GM19043 (cell line): ENCODE data around the gene TMEM61.
"Not testable (repeated sequence)": the region's sequence is repeated elsewhere in the genome, so short reads cannot be mapped to it uniquely, and the experiment has no call there.

Source experiments
- ATAC-seq: cut with Tn5 transposase; IDR thresholded peaks from one replicate; pipeline ENCODE4 v1.9.1; 2021; ENCODE audit warnings: low read depth; ENCODE audit not compliant: unreplicated experiment

TMEM61 gene

DNA sequence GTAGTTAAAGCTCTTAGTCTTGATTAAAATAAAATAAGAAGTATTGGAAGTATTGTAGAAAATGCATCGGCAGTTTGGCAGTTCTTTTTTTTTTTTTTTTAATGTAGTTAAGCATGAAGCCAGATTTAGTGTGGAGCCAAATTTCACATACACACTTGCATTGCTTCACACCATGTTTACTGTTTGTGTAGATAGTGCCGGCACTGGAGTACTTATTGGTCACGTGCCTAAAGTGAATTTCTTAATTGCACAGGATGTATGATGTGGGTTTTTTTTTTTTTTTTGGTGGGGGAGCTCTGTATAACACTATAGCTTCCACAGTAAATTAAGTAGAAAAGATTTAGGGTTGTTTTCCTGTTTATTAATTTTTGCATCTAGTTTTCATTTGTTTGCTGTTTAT lies 21.2 kb upstream of the TMEM61 start:
- no peak for ATAC-seq

DNA sequence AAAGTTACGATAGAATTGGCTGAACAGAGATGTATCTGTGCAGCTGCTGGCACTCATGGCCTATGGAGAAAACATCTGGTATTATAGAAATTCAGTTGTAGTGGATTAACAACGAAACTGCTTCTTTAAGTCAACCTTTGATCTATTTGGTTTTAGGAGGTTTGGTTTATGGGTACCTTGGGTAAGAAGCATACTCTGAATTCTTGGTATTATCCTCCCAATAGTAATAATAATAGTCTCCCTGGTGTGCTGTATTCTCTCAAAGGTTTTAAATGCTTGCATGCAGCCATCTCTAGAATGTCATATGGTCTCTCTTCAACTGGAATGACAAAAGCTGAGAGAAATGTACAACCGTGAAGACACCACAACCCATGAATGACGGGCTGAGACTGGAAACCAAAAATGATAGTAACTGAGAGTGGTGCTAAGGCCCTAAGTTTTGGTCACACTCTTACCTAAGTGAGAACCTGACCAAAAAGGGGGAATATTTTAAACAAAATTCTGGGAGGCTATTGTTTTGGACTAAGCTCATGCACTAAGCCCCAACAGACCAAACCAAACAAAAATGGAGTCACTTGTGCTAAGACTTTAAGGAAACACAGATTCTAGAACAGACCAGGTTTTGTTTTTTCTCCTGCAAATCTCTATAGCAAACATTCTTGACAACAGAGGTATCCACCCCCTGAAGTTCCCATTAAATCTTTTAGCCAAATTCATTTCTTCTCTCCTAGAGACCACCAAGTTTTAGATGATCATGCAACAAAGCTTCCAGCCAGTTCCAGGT lies 17.6 kb upstream of the TMEM61 start:
- ATAC-seq: no peak

DNA sequence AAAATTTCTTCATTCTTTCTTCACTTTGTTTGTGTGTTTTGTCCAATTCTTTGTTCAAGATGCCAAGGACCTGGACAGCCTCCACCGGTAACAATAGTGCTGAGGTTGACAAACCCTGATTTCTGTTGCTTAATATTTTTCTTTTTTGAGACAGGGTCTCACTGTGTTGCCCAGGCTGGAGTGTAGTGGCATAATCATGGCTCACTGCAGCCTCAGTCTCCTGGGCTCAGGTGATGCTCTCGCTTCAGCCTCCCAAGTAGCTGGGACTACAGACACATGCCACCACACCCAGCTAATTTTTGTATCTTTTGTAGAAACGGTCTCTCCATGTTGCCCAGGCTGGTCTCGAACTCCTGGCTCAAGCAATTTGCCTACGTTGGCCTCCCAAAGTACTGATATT lies 16.6 kb upstream of the TMEM61 start:
- ATAC-seq: not testable (repeated sequence)

DNA sequence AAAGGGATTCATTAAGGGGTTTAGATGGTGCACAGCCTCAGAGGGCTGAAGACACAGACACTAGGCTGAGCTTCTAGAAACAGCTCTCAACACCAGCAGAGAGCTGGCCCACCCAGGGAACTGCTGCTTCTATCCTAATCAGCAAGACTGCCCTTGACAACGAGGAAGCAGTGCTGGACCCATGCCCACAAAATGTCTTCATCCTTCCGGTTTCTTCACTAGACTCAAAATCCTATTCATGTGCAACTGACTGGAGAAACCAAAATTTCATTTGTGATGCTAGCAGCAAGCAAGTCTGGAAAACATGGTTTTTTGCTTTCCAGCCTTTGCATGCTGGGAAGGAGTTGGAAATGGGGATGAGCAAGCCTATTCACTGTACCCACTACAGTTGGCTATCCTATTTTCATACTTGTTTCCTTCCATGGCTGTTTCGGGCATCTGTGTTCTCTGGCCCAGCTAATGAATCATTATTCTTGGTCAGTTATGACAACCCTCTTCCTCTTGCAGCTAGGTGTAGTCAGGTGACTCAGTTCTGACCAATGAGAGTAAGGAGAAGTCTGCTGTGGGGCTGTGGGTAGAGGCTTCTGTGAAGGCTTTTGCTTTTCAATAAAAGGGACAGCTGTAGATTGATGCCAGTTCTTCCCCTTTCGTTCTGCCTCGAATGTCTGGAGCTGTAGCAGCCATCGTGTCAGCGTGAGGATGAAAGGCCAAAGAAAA lies 14.6 kb upstream of the TMEM61 start:
- ATAC-seq: peak; percentile 93

DNA sequence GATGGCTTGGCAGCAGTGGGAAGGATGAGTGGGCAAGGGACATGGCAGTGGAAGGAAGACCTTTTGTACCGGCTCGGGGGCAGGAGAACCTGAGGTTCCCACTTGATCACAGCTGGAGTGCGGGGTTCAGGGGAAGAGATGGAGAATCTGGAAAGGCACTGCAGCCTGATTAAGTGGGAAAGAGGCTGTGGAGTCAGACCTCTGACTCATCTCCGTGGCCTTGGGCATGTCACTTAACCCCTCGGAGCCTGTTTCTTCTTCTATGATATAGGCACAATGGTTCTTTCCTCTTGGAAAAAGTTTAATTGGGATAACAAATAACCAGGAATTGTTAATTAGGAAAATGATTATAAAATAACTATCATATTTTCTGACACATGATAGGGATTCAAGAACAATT lies 13.1 kb upstream of the TMEM61 start:
- ATAC-seq: no peak

DNA sequence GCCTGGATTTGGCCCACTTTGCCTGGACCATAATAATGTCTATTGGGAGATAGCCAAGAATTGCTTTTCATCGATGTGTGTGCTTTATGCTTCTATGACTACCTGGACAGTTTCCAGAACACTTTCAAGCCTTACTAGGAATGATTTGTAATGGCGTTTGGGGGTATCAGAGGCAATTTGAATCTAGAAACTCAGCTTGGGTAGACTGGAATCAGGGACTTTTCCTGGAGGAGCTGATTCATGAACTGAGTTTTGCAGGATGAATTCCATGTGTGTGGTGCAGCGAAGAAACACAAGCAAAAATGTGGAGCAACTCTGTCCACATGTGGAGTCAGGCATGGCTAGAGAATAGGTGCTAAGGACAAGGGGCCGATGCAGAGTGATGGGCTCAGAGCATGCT lies 11.9 kb upstream of the TMEM61 start:
- no peak for ATAC-seq

DNA sequence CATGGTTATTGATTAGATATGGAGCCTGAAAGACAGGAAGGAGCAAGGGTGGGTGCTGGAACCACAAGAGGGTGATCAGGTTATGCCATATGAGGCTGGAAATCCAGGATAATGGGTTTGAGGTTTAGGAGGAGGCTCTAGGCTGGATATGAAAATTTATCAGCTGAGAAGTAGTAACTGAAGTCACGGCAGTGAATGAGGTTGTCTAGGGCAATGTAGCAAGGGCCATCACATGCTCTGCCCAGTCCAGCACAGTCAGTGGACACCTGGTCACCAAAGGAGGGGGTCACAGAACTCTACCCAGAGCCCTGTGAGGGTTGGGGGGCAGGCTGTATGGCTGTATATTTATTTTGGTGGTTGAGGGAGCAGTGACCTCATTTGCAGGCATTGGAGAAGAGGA lies 10.5 kb upstream of the TMEM61 start:
- ATAC-seq: no peak

DNA sequence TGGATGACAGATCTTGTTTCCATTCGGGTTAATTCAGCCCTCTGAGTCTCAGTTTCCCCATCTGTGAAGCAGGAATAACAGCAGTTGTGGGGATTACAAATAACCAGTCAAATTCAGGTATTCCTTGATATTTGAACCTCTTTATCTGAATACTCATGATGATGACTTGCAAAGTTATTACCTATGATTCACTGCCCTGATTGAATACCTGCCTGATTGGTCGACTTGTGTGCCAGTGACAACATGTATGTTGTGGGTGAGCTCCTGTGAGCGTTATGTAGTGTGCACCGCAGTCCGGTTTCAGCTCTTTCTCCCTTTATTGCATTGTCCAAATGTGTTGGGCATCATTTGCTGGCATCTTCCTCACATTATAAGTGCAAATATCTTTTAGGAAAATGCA lies 9.5 kb upstream of the TMEM61 start:
- no peak for ATAC-seq

DNA sequence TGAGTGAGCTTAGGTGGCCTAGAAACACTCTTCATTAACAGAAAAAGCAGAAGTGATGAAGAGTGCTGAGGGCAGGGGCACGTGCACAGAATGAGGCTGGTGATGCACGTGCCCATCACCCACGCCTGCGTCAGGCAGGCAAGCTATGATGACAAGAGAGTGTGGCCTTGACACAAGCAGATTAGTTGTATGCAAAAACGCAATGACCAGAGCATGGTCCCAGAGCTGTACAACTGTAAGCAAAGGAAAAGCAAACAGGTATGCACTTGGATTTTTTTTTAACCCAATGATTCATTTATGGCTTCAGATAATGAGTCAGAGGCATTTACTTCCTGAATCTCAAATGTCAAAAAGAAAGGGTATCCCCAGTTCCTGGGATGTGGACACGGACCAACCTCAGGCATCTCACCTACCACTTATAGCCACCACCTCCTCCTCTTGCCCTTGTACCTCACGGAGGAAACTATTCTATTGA lies 9.1 kb upstream of the TMEM61 start:
- peak; percentile 73 for ATAC-seq

DNA sequence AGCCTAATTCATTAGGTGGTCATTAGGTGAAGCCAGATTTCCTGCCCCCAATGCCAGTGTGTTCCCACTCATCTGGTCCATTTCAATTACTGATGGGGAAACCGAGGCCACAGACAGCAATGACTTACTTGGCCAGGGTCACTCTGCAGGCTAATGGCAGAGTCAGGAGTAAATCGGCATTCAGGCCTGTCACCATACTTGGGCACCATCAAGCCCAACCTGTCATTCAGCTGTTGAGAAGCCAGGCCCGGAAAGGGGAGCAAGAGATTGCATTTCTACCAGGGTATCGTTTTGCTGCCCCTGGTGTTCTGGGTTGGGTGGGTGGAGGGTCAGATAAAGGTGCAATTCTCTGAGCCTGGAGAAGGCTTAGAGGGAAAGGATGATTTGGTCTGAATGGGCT lies 8.0 kb upstream of the TMEM61 start:
- no peak for ATAC-seq

DNA sequence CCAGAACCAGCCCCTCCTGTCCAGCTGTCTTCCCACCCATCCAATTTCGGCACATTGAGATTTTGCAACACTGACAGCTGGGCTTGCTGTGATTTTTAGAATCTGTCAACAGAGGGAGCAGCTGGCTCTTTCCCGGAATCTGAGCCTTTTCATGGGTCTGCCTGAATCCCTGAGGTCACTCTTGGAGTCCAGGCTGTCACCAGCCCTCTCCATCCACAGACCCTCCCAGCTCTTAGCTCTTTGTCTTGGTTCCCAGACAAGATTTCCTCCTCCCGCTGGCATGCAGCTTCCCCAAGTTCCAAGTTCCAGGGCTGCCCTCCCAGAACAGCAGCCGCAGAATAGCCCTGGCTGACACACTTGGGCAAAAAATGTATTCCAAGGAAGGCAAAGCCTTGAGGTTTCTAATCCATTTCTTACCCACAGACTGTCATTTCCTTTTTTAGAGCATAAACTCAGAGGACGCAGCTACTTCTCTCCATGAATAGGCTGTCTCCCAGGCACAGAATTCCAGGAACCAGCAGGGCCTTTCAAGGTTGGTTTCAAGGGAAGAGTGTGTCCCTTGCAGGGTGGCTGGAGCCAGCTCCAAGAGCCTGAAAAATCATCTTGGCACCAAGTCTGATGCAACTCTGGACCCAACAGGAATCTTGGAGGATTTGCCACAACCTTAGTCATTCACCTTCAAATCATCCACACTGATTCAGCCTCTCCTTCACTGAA lies 7.1 kb upstream of the TMEM61 start:
- no peak for ATAC-seq

DNA sequence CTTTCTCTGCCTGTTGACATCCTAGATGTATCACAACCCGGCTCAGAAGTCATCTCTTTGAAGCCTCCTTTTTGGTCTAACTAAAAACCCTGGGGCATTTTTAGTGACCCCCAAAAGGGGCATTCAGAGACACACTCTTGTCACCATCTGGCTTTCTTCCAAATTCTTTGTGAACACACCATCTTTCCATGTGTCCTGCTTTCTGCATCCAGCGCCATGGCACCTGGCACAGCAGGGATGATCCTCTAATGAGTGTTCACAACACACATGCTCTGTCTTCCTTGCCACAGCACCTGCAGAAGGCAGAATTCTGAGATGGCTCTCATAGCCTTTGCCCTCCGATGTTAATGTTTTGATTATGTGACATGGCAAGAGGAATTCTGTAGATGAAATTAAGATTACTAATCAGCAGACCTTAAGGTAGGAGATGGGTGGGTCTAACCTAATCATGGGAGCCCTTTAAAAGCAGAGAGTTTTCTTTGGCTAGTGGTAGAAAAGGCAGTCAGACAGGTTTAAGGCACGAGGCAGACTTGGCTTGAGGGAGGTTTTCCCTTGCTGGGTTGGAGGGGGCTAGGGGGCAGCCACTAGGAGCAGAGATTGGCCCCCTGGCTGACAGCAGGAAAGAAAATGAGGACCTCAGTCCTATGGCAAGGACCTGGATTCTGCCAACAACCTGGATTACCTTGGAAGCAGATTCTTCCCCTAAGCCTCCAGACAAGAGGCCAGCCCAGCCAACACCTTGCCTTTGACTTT lies 4.9 kb upstream of the TMEM61 start:
- no peak for ATAC-seq

DNA sequence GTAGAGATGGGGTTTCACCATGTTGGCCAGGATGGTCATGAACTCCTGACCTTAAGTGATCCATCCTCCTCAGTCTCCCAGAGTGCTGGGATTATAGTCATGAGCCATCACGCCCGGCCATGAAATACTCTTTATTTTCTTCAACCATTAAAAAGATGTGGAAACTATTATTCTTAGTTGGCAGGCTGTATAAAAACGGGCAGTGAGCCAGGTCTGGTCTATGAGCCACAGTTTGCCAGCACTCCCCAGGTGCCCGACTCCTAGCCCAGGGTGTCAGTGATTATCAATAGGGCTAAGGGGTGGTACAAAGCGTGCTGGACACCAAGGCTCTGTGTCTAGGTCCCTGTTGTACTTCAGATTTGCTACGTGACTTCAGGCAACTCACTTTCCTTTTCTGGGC lies 3.7 kb upstream of the TMEM61 start:
- no peak for ATAC-seq

DNA sequence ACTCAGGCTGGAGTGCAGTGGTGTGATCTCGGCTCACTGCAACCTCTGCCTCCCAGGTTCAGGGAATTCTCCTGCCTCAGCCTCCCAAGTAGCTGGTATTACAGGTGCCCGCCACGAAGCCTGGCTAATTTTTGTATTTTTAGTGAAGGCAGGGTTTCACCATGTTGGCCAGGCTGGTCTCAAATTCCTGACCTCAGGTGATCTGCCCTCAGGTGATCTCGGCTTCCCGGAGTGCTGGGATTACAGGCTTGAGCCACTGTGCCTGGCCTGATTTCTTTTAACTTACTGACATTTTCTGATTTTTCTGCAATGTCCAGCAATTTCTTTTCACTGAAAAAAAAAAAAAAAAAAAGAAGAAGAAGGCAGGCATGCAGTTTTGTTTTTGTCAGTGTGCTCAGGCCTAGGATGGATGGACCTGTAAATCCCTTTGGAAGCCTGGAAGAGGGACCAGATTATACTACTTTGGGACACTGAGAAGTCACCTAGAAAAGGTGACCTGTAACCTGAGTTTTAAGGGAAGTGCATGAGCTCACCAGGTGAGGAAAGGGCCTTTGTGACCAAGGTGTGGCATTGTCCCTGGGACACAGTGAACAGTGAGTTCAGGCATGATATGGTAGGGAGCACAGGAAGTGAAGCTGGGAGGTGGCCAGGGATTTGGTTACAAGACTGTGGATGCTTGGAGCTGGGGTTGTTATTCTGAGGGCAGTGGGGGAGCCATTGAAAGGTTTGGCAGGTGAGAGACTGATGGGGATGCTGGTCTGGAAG lies 2.7 kb upstream of the TMEM61 start:
- no peak for ATAC-seq

DNA sequence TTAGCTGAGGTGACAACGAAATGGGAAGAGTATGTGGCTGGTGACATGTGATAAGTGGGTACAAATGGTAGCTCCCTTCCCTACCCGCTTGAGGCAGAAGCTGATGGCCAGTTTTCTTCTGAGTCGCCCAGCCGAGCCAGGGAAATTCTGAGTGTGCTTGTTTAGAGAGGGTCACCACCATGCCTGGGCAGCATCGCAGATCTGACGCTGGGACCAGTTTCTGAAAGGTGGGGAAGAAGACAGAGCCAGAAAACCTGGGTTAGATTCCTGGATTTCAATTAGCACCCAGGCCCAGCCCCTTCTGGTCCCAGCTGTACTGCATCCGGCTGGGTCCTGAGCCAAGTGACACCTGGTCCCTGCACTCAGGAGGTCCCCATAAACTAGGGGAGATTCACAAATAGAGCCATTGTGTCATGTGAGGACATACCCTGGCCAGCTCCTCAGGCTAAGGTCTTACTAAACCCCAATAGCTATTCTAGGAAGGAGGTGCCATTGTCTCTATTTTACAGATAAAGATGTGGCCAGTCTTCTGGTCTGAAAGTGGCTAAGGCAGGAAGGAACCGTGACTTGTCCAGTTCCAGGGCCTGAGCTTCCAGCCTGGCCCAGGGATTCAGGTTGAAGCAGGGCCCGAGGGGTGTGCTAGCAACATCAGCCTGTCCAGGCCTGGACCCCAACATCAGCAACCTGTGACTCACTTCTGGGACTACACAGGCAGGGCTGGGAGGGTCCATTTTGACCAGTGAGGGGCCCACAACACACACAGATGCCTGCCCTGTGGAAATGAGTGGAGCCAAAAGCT lies 1.7 kb upstream of the TMEM61 start:
- ATAC-seq: no peak

DNA sequence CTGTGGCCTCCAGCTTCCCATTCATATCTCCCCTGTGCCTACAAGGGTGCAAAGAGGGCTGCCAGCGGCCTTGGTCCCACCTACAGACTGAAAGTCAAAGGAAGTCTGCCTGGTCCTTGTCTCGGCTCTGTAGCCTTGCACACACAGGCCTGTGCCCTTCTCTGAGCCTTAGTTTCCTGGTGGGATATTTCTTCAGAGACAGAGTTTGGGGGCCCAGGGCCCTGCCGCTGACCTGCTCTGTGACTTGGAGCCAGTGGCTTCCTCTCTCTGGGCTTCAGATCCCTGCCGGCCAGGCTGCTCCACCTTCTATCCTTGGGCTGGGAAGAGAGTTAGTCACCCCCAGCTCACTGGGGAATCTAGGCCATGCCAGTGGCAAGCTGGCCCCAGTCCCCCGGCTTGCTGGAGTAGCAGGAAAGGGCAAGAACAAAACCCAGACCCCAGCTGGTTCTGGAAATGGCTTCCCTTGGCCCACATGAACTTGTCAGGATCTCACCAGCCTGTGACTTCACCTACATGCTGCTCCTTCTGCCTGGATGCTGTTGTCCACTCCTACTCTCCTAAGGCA lies 1.0 kb upstream of the TMEM61 start:
- ATAC-seq: no peak

DNA sequence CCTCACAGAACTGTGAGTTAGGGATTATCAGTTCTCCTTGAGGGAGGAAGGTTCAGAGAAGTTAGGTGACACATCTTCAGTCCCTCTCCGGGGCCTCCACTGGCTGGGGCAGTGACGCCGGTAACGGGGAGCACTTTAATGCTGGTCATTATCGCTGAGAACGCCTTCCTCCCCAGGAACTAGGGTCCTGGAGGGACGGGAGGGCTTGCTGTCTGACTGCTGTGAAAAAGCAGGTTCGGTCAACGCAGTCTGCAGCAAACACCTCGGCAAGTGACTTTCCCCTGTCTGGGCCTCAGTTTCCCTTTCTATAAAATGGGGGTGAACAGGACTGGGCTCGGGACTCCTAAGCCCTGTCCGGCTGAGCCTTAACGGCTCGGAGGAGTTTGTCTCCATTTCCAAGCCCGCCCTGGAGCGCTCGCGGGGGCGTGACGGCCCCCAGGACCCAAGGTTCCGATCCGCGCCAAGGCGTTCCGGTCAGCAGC lies 341 bp upstream of the TMEM61 start:
- ATAC-seq: no peak

DNA sequence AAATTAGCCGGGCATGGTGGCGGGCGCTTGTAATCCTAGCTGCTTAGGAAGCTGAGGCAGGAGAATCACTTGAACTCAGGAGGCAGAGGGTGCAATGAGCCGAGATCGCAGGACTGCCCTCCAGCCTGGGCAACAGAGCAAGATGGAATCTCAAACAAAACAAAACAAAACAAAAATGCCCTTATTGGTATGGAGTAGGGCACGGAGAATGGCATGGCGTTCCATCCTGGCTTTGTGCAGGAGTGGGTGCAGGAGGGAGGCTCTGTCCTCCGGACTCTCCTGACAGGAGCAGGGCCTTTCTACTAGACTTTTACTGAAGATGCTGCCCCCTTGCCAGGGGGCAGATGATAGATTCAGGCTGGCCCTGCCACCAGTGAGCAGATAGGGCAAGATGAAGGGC lies 1.0 kb downstream of the TMEM61 start:
- ATAC-seq: no peak

DNA sequence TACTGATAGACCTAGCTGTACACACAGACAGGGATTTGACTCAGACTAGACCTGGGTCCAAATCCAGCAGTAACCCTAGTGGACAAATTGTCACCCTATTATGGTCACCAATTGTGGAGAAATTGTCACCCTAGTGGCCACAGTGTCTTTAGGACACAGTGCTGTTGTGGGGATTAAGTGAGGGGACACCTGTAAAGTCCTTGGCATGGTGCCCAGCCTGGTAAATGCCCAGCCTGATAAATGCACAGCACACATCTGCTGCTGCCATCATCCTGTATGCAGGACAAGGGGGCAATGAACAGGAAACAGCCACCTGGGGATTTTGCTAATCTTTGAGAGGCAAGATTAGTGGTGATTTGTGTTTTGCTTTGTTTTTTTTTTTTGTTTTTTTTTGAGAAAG lies 2.3 kb downstream of the TMEM61 start:
- no peak for ATAC-seq
